Cardiac septum (tissue), 1 donor: ENCODE data around the gene LCE5A. TPM values are rescaled to one million over a fixed set of nuclear protein-coding genes. Genes with fewer than 3 reads are reported as not detected.
"Not testable (repeated sequence)": the region's sequence is repeated elsewhere in the genome, so short reads cannot be mapped to it uniquely, and the experiment has no call there.

Experiments
- DNase-seq: peaks from one replicate; pipeline ENCODE4 v3.0.0-alpha.2; 2020; ENCODE audit warnings: low spot score
- intact Hi-C: fragments of 100-400 bp; cut with DNase I; formaldehyde crosslinking; loops from one replicate; pipeline ENCODE4 v1.14.0; 2022
- long read RNA-seq: library from polyadenylated mRNA; unstranded; transcript quantifications from one replicate; pipeline ENCODE4 v2.0.0, GENCODE V29; 2021
- total RNA-seq: library from RNA; stranded (reverse); fragmentation: NEBNext Ultra II Directional; extraction: Animal tissue kit (Norgen Biotek cat#: 25700); gene quantifications from one replicate; pipeline ENCODE4 v1.2.1, GENCODE V29; 2021
- donor health status: DM: no; HTN: no; CAD: no.

Gene LCE5A
- total RNA-seq, result not detected
- long read RNA-seq, result 0 reads

GRCh38 chr1:152510503-152510902 lies at the start of gene LCE5A:
Gene LCE5A, plus strand, starts transcription at chr1:152510803. Its CDS starts 732 bp downstream, at chr1:152511535.
- DNase-seq, result no peak
- intact Hi-C loops, result no loop called here

GRCh38 chr1:152461544-152461943 lies 49.1 kb upstream of the LCE5A start:
- DNase-seq, result no peak
- intact Hi-C loops, result no loop called here

- no peak for DNase-seq
- intact Hi-C loops, result no loop called here
Measured at GRCh38 chr1:152462636-152463035, 48.0 kb upstream of the LCE5A start.

DNA sequence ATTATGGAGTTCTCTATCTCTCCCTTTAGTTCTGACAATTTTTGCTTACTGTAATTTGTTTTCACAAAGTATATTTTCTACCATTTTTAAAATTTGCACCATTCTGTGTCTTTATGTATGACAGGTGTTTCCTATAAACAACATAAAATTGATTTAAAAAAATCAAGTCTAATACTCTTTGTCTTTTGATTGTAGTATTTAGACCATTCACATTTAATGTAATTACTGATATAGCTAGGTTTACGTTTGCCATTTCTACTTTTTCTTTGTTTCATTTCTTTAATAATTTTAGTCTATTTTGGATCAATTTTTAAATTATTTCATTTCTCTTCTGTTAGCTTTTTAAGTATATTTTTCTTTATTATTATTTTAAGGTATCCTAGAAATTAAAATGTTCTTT lies 44.4 kb upstream of the LCE5A start:
- intact Hi-C loops, result no loop called here
- no peak for DNase-seq

DNA sequence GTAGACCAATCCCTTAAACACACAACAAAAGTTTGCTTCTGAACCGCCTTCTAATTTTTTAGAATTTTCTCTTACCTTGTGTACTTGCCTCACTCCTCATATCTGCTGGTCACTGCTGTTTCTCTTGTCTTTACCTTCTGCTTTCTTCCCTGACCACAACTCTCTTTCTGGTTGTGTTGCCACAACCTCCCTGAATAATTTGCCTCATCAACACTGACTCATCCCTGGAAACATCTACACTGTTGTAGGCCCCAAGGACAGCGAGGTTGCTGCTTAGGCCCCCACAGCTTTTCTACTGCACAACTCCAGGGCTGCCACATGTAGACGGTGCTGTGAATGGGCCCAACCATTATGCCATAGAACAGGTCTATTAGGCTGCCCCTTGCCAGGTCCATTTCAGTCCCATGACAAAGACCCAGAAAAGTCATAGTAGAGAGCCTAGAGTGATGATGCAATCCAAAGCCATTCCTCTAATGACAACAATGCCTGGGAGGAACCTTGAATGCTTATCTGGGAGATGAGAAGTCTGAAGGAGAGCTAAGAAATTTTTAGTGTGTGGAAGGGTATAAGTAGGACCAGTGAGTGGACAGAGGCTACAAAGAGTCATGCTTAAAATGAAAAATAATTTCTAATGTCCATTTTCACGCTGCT lies 36.6 kb upstream of the LCE5A start:
- DNase-seq, result no peak
- intact Hi-C loops, result no loop called here

DNA sequence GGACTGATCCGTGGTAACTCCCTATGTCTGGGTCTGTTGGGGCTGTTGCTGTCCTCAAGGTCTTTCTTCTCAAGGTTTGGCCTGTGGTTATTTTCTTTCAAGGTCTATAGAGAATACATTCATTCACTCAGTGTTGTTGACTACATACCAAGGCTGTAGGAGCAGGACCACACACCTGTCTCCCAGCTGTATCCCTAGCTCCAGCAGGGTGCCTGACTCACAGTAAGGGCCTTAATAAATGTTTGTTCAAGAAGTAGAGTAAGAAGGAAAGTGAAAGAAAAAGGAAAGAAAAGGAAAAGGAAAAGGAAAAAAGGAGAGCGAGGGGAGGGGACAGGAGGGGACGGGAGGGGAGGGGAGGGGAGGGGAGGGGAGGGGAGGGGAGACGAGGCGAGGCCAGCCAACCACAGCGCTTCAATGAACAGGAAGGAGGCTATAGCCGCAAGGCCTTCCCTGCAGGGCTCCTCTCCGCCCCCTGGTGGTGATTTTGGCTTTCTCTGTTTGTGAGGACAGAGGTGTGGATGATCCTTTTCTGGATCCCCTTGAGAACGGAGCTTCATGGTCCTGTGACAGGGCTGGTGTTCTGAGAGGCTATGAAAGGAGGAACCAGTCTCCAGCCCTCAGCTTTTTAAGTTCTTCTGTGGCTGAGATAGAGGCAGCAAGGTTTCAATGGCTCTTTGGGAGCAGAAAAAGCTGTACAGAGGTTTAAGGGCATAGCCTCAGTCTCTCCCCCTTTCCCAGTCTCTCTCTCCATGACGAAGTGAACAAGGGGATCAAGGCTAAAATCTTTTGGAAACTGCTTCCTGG lies 30.6 kb upstream of the LCE5A start:
- no peak for DNase-seq
- intact Hi-C loops, result no loop called here

GRCh38 chr1:152481869-152482664 lies 28.5 kb upstream of the LCE5A start:
- intact Hi-C loops, result no loop called here
- no peak for DNase-seq

DNA sequence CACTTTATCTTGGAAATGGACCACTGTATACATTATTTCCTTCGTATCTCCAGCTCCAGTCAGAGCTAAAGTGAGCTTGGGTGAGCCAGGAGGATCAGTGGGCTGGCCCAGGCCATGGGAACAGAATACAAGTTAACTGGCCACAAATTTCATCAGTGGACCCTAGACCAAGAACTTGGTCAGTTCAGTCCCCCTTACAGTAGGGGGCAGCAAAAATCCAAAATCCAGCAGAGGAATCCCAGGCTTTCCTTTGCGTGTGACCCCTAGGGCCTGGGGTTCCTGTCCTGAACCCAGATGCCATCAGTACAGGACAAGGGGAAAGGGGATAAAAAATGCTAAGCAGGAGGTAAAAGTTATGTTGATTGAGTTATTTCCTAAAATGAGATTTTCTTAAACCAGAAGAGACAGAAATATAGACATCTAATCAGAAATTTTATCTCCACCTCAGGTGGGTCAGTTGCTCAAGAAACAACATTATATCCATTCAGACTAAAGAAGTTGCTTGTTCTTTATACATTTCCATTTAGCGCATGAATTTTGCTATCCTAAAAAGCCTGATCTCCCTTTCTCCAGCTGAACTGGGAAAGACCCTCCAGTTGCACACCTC lies 24.1 kb upstream of the LCE5A start:
- DNase-seq, result no peak
- intact Hi-C loops, result no loop called here

DNA sequence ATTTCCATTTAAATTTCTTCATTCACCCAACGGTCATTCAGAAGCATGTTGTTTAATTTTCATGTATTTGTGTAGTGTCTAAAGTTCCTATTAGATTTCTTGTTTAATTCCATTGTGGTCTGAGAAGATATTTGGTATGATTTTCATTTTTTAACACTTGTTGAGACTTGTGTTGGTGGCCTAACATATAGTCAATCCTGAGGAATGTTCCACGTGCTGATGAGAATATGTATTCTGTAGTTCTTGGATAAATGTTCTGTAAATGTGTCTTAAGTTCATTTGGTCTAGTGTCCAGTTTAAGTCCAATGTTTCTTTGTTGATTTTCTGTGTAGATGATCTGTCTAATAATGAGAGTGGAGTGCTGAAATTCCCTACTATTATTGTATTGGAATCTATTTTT lies 22.7 kb upstream of the LCE5A start:
- no peak for DNase-seq
- intact Hi-C loops, result no loop called here

DNA sequence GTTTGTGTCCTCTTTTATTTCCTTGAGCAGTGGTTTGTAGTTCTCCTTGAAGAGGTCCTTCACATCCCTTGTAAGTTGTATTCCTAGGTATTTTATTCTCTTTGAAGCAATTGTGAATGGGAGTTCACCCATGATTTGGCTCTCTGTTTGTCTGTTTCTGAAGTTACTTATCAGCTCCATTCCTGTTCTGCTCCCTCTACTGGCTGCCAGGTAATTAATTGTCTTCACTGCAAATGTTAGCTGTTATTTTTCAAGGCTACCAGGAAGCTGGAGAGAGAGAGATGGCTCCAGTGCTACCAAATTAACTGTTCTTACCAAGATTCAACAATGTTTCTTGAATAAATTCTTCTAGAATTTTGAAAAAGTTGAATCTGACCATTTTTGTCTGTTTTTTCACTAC lies 19.1 kb upstream of the LCE5A start:
- intact Hi-C loops, DNase-seq: not testable (repeated sequence)

DNA sequence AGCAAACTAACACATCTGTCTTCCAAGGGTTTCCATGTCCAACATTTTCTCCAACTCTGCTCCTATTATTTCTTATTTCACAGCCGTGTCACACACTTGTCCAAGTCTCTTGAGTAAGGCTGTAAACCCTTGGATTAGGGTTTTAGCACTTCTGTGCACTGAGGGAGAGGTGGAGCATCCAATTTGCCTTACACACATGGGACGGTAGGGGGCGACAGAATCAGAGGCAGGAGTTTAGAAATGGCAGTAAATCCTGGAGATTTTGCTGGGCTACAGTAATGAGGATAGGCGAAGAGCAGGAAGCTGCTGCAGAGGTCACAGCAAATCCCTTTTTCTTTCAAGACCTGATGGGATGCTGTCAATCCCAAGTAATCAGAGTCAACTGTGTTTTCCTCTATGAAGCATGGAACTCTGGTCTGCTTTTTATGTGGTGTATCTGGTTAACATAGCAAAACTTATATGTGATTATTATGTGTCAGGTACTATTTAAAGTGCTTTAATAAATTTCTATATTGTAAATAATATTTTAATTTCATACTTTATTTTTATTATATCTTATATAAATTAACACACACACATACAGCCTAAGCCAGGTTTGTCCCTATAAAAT lies 15.4 kb upstream of the LCE5A start:
- intact Hi-C loops, result no loop called here
- DNase-seq, result no peak

DNA sequence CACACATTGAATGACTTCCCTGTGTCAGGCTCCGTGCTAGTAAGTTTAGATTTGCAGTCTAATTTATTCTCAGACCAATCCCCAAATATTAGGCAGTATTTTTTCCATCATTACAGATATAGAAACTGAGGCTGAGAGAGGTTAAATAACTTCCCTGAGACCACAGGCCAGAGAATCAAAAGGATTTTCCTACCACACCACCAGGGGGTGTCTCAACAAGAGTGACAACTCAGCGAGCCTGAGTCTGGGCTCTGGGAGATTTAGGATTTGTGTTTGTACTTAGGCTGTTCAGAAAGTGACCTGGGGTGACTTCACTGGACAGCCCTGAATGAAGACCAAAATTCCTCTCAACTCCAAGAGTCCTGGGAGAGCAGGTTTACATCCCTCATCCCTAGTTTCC lies 13.3 kb upstream of the LCE5A start:
- intact Hi-C loops, result no loop called here
- DNase-seq, result no peak

DNA sequence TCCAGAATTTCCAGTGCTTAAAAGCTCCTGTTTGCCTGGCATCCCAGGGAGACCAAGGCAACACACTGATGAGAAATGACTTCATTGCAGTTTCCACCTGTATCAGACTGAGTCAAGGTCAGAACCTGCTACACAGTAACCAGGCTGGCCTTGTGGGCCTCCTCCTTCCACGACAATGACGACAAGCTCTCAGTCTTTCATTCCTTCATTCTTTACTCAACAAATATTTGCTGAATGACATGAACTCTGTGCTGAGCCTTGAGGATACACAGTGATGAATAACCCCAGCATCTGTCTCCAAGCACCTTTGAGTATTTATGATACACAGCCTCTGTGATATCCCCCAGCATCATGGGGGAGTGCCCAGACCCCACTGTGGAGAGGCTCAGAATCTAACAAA lies 8.9 kb upstream of the LCE5A start:
- no peak for DNase-seq
- intact Hi-C loops, result no loop called here

DNA sequence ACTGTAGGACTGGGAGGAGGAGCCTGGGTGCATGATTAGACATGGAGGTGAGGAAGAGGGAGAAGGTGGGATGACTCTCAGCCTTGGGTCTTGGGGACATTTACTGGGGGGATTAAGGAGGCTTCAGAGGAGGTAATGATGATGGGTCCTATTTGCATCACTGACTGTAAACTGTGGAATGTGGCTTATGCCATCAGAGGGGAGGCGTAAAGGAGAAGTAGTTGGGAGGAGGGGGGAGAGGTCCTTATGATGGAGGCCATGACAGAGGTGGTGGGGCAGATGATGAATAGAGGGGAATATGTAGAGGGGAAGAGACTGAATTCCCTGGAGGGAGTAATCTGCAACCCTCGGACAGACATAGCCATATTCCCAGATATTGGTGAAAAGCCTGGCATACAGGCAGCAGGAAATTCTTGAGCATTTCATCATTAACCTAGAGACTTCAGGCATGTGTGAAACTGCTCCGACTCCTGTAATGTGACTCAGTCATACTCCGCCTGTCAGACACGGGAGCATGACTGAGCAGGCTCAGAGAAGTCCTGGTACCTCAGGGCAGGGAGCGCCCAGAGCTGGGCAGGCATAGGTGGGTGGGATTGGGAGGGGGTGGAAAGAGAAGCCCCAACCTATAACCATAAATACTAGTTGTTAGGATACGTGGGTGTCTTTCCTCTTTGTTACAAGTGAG lies 8.0 kb upstream of the LCE5A start:
- DNase-seq, result no peak
- intact Hi-C loops, result no loop called here

DNA sequence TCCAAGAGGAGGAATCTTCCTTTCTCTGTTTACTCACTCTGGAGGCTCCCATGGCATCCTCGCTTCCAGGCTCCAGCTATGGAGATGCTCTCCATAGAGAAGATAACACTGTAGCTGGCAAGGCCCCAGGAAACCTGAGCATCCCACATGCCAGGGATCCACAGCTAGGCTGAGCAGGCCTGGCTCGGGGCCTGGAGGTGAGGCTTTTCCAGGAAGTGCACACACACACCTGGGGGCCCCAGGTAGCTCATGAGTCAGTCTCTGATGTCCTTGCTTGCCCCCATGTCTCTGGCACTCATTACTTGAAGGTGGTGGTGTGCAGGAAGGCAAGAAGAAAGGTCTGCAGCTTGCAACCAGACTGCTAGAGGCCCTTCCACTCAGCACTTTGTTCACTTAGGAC lies 5.5 kb upstream of the LCE5A start:
- no peak for DNase-seq
- intact Hi-C loops, result no loop called here

- intact Hi-C loops, result no loop called here
- DNase-seq, result no peak
Measured at GRCh38 chr1:152506899-152507498, 3.6 kb upstream of the LCE5A start.

- intact Hi-C loops, result no loop called here
- no peak for DNase-seq
Measured at GRCh38 chr1:152511596-152511995, 993 bp downstream of the LCE5A start.

DNA sequence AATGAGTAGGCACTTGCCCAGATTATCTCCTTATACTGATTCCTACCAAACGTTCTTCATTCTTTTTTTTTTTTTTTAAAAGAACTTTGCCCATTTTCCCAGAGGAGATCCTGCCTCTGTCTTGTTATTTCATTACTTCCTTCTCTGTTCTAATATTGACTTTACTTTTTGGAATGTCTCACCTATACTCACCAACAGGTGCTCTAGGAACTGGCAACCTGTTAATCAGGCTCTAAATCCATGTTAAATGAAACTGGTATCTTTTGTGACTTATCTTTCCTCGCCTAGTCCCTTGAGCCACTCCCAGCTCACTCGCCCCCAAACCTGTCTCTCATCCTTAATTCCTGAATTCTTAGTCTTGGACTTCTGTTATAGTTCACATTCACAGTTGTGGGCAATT lies 2.5 kb downstream of the LCE5A start:
- intact Hi-C loops, result no loop called here
- no peak for DNase-seq
